HUDEP-2 (cell line): ENCODE measurements around the gene MRPS9.

Experiments used
- DNase-seq, 76 experiments: peaks; one replicate each; lab custom pipeline; 2025; ENCODE audit not compliant: unreplicated experiment in 76 of 76; lab: John Stamatoyannopoulos, UW

Gene MRPS9

DNA sequence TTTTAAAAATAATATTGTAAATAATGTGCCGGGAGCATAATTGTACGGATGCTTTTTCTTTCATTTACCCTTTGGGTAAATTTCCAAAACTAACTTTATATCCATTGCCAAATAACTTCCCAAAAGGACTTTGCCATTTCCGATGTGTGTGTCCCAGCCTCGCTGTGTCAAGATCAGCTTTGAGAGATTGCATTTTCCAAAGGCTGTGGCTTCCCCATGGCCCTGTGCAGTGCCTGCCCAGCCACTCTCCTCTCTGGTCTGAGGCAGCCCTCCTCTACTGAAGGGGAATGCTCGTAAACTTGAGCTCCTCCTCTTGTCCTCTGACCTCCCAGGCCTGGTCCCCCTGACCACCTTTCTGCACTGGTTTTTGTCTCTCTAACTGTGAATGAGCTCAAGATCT lies 78.5 kb downstream of the MRPS9 start:
- no peak for DNase-seq

DNA sequence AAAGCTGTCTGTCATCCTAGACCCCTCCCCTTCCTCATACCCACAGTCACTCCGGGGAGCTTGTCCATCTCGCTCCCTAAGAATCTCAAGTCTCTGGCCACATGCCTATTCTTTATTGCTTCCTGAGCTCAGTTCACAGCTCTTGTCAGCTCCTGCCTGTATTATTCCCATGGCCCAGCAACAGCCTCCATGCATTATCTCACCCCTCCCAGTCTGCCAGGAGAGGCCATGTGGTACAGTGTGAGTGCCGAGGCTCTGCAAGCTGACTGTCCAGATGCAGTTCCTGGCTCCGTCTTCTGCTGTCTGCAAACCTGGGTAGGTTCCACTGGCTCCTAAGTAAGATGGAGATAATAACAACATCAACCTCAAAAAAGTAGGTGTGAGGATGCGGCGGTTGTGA lies 79.7 kb downstream of the MRPS9 start:
- no peak for DNase-seq

DNA sequence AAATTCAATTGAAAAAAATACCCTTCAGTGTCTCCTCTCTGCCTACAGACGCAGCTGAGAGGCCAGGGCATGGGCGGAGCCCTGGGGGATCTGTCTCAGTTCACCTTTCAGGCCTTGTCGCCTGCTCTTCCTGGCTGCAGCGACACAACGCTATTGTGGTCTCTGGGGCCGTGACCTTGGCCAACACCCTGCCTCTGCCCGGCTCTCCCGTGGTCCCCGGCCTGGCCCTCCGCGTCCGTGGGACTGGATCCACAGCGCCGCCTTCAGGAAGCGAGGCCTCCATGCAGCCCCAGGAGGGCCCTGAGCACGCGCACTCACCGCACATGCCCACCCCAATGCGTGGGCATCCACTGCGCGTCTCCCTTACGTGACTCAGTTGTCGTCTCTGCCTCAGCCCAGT lies 81.1 kb downstream of the MRPS9 start:
- no peak for DNase-seq

DNA sequence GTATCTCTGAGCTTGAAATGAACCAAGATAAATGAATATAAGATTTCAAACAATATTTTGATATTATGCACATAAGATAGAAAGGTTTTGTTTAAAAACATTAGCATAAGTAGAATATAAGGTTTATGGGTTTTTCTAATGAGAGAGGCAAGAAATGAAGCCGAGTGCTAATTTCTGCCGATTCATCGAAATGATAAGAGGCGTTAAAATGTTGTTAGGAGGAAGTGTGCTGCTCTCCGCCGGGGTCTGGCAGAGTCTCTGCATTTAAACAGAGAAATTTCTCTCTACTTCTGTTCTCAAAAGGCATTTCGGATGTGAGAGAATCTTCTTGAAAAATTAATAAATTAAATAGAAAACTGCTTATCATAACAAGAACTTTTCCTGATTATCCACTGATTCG lies 83.6 kb downstream of the MRPS9 start:
- no peak for DNase-seq

DNA sequence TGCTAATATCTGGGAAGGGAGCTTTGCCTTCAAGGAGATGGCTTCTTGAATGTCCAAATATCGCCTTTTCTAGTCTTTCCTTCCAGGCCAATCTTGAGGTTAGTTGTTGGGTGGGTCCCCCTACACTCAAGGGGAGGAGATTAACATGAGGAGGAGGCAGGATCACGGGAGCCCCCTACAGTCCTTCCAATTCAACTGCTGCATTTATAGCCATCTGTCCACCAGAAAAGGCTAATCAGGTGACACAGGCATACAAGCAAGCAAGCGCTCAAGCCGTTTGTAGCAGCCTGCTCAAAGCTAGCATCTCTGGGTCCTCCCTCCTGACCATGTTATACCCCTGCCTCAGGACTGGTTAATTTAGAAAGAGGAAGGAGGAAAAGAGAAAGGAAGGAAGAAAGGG lies 87.6 kb downstream of the MRPS9 start:
- DNase-seq, result peak in 6 of 76 experiments; percentile 2 to 11 (median 6)

DNA sequence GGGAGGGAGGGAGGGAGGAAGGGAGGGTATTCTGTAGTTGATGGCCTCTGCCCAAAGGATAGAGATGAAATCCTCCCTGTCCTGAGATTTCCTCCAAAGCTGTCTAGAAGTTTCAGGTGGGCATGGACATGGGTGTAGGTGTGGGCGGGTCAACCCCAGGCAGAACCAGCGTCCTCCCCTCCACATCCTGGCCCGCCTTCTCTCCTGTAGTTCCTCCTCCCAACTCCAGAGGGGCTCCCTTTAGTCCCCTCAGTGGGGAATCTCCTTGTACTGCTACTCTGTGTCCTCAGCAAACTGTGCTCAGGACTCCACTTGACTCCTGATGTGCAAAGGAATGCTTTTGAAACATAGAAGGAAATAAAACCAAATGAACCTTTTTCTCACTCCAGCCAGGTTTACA lies 88.1 kb downstream of the MRPS9 start:
- no peak for DNase-seq

DNA sequence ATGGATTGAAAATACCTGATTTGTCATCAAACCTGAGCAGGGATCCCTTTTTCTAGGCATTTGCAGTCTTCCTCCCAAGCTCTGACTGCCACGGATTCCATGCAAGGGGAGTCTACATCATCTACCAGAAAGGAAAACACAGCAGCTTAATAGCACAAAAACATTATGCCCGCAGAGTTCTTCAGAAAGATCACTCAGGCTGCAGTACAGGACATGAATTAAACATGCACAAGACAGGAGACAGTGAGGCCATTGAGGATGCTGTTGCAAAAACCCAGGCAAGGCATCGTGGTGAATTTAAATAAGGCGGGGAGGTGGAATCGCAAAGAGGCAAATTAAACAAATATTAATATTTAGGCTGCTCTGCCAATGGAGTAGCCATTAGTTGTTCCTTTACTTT lies 88.5 kb downstream of the MRPS9 start:
- DNase-seq, result no peak

DNA sequence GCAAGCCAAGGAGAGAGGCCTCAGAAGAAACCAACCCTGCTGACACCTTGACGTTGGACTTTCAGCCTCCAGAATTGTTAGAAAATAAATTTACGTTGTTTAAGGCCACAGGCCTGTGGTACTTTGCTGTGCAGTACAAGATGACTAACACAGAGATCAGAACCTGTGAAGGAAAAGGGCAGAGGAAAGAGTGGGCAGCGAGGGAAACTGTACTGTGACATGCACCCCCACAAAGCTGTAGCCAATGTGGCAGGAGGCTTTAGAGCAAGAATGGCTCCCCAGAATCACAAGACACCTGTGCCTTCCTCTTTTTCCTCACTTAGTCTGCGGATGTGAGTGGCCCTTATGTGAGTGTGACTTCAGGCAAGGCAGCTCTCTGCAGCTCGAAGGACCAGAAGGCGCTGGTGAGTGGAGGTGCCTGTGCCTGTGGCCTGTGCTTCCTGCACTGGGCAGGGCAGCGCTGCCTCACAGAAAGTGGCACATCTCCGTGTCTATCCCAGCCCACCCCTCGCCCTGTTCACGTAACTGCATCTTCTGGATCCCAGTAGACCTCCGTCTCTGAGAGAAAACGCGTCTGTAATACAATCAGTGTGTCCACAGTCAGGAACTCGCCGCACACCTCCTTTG lies 89.5 kb downstream of the MRPS9 start:
- DNase-seq, result no peak

DNA sequence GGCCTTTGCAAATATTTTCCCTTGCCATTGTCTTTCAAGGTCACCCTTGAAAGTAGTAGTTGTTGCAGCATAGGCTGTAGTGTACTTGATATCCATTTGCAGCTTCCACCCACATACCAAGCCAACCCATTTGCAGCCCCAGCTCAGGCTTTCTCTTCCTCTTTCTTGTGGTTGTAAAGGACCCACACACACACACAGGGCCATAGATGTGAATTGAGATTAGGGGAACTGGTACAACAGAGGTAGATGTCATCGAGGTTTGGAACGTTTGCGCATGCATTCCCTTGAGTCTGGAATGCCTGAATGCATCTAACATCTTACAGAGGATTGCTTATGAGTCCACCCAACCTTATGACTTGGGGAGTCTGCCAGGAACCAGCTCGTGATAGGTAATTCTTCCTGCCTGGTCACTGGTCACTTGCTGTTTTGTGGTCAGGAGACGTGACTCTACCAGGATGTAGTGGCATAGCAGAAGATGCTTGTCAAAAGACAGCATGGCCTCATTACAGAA lies 91.9 kb downstream of the MRPS9 start:
- no peak for DNase-seq

DNA sequence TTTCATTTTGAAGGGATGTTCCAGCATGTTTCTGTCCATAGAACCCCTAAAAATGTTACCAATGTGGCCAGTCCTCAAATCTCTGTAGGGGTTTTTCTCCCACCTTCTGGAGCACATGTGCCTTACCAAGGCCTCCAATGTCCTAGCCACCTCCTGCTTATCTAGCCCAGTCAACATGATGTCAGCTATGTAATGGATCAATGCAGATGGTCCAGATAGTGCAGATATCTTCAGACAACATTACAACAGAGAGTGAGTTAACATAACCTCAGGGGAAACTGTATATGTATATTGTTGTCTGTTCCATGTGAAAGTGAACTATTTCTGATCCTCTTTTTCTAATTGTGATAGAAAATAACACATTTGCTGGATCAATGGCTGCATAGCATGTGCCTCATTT lies 92.7 kb downstream of the MRPS9 start:
- DNase-seq, result no peak

DNA sequence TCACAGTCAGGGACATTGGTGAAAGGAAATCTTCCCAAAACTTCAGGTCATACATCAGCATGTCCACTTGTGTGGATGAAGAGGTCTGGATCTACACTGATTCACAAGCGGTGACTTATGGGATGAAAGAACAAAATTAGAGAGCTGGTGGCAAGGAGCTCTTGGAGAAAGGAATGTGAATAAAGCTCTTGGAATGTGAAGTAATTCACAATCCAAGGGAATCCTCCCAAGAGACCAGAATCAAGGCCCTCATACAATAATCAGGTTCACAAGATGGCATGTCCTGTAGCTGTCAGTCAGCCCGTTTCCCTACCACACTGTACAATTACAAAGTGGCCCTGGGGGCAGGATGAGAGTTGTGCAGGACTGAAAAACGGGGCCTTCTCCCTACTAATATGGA lies 96.2 kb downstream of the MRPS9 start:
- no peak for DNase-seq

DNA sequence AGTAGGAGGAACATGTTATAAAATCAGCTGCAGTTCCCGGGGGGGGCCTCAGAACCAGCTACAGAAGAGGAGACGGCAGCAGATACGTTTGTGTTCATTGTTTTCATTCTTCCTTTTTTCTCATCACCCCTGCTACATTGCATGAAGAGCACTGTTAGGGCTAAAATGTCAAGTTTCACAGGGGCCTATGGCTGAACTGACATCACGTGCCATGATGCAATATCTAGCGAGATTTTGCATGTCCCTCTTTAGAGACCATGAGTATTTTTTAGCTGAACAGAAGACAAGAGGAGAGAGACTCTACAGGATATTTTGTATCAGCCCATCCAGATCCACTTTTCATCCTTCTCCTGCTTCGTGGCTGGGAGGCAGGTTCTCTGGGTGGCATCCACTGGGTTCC lies 97.6 kb downstream of the MRPS9 start:
- no peak for DNase-seq

DNA sequence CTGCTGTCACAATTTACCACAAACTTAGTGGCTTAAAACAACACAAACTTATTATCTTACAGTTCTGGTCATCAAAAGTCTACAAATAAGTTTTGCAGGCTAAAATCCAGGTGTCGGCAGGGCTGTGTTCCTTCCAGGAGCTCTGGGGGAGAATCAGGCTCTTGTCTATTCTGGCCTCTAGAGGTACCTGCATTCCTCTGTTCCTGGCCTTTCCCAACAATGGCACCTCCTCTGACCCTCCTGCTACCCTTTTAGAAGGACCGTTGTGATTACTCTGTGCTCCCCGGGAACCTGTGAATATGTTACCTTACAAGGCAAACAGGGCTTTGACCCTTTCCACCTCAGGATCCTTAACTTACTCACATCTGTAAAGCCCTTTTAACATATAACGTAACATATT lies 98.5 kb downstream of the MRPS9 start:
- no peak for DNase-seq

DNA sequence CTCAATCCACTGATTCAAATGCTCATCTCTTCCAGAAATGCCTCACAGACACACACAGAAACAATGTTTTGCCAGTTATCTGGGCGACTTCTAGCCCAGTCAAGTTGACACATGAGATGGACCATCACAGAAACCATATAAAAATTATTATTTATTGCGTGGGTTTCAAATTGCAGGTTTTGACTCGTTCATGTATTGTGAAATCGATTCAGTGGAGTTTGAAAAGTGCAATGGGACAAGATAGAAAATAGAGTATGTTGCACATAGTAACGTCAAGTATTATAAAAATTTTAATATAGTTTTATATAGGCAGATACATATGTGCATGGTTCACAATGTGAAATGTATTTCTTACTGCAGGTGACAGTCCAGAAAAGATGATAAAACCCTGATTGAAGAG lies 100.8 kb downstream of the MRPS9 start:
- DNase-seq, result no peak

DNA sequence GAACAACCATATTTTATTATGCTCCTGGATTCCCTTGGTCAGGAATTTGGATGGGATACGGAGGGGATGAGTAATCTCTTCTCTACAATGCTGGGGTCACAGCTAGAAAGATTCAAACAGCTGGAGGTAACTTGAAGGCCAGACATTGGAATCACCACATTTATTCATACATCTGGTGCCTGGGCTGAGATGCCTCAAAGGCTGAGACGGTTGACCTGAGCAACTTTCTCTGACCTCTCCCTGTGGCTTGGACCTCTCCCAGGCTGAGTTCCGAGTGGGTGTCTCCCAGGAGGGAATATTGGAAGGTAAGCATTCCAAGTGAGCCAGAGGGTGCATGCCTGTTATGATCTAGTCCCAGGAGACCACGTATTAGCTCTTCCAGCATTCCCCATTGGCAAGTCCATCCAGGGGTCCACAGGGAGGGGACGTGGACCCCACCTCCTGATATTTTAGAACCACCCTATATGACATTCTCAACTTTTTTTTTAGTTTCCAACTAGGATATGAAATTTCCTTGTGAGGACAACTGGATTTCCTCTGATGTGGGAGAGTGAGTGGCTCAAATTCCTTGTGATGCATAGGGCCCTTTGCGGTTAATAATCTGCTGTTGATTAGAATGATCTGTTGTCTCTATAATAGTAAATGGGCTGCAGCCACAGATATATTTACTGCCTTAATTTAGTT lies 101.8 kb downstream of the MRPS9 start:
- DNase-seq, result no peak

DNA sequence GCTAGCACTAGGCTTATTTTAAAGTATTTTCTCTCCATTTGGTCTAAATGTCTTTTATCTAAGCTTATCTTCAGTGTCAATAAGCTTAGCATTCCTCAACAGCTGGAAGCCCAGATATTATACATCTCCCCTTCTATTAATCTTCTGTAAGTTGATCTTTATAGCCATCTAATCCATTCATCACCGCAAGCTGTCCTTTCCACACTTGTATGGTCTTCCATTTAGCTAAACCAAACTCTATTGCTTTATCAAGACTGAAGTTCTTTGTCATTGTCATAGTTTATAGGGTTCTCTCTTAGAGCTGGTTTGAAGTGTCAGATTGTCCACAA lies 102.3 kb downstream of the MRPS9 start:
- no peak for DNase-seq

DNA sequence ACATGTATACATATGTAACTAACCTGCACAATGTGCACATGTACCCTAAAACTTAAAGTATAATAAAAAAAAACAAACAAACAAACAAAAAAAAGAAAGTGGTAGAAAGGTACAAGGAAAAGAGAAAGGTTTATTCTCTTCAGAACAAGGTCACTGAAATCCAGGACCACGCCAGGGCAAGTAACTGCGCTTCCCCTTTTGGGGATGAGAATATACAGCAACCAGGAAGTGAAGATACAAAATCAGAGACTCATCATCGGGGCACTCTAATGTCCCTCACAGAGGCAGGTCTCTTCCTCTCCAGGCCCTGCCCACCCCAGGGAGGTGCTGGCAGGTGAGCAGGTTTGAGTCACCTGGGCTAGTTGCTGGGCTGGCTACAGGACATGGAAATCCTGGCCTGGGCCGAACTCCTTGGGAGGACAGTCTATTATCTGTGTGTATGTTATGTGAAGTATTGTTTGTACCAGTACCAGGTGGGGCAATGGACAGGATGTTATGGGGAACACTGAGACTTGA lies 103.3 kb downstream of the MRPS9 start:
- no peak for DNase-seq

DNA sequence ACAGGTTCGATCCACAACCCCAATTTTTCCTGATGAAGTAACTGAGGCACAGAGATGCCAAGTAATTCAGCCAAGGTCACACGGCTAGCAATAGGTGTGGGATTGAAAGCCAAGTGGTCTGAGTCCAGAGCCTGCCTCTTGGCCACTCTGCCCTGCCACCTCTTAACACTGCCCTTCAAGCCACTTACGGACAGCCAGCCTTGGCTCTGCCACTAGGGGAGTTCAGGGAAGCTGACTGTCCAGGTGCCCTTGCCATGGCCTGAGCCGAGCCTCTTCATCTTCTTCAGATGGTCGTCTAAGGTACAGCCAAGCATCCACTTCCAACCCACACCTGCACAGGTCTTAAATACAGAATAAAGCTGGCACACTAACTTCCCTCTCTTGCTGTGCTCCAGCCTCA lies 104.4 kb downstream of the MRPS9 start:
- no peak for DNase-seq

DNA sequence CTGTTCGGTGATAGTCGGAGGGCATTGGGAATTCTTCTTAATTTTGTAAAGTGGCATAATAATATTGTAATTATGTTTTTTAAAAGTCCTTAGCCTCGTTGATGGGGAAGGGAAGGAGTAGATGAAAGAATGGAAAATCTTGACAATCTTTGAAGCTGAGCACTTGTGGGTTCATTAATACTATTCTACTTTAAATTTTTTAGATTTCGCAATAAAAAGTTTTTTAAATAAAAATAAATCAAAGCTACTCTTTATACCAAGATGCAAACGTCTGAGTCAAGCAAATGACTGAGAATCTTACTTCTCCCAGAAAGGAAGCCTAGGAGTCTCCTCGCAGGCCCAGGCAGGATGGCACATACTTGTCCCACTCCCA lies 105.2 kb downstream of the MRPS9 start:
- DNase-seq, result no peak

DNA sequence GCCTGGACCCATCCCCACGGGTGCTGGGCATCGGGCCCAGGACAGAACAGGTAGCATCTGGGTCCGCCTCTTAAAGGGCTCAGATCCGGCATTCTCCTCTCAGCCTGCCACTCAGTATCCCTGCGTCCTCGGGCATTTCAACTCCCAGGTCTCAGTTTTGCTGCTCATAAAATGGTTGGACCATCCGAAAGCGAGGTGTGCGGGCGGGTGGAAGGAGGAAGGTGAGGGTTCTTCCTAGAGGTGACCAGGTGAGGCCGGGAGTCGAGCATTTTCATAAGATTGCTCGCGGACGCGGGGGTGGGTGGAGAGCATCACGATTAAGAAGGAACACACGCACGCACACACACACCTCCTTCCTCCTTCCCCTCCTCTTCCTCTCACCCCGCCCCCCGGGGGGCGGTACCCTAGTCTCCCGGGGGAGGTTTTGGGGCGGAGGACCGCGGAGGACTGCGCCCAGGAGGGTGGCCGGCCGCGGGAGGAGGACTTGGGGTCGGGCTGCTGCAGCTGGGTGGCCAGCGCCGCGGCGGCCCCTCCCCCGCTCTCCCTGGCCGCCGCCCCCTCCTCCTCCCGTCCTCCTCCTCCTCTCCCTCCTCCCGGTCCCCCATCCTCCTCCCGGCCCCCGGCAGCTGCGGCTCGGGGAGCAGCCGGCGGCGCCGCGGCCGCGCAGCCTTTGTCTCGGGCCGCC lies 105.7 kb downstream of the MRPS9 start:
- DNase-seq, result no peak

DNA sequence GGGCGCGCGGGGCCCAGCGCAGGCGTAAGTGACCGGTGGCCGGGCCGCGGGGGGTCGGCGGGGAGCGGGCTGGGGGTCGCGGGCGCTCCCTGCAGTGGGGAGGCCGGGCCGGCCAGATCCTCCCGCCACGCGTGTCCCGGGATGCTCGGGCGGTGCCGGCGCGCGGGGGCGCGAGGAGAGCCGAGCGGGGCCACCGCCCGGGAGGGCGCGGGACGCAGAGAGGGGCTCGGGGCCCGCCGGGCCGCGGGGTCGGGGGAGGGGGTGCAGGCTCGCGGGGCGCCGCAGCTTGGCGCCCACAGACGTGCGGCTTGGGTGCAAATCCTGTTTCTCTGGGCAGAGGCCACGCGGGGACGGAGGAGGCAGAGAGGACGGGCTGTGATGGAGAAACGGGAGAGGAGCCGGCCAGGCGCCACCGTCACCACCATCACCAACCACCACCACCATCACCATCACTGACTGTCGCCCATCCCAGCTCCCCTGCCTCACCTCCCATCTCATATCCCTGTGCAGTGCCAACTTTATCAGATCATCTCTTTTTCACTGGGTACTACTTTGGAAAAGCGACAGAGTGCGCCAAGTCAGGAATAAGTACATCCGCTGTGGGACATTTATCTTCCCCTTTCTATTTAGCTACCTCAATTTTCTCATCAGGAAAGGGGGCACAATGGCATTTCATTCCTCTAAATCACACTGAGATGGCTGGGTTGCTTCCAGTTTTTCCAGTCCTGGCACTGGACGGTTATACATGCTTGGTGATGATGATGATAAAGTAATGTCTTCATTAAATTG lies 106.5 kb downstream of the MRPS9 start:
- DNase-seq, result no peak
